ENCODE results near the gene CEP295NL. TPM values are rescaled to one million over a fixed set of nuclear protein-coding genes. Genes with fewer than 3 reads are reported as not detected.

CEP295NL gene
- total RNA-seq, 3 donors from 2014 or later (not counting 1 experiment from before 2014, with no cell fraction given): 0.52 to 2.7 (median 2.1) TPM

DNA sequence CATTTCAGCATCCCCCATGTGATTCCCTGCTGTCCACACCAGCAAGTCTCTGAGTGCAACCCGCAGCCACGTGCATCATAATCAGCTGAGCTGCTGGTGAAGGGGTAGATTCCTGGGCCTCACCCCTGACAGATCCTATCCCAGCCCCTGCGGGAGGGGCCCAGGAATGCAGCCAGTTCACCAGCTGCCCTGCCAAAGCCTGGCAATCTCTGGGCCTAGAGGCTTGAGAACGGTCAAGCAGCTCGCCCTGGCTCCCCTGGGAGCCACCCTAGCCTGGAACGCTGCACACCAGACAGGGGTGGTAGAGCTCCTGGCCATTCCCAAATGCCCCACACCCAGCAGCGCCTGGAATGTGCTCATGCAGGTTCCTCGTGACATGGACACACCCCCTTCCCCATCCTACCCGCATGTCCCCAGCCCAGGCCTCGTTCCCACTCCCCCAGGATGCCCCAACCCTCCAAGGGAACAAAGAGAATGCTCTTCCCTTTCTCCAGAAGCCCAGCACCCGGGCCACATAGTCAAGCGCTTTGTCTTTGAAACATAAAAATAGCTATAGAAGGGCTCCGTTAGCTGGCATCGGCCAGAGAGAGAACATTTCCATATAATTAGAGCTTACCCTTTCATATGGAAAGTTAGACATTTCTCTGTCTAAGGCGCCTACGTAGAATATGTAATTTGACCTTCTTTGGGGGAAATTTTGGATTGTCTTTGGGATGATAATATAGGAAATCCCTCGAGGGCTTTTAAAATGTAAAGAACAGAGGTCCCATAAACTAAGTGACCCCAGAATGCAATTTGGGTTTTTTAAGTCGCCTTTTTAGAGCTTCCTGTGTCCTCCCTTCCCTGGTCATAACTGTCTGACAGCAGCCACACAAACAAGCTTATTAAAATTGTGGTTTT, 3.4 kb downstream of the CEP295NL start:
- Histone ChIP-seq H3K27me3 (ENCODE audit: control insufficient read depth, insufficient read depth, low read length) (no peaks in the 10 kb centered on the region), H3K36me3 (ENCODE audit: control insufficient read depth, insufficient read depth, low read length) (no peaks in the 10 kb centered on the region), H3K4me1 (ENCODE audit: control insufficient read depth, insufficient read depth, low read length) (no peaks in the 10 kb centered on the region), H3K27ac (ENCODE audit: low read length) (no peak overlapping the region), H3K9me3 (ENCODE audit: control insufficient read depth, insufficient read depth, low read length) (no peaks in the 10 kb centered on the region), H3K4me3 (ENCODE audit: low read length) (no peak overlapping the region)
- TF ChIP-seq, protein P1, sequence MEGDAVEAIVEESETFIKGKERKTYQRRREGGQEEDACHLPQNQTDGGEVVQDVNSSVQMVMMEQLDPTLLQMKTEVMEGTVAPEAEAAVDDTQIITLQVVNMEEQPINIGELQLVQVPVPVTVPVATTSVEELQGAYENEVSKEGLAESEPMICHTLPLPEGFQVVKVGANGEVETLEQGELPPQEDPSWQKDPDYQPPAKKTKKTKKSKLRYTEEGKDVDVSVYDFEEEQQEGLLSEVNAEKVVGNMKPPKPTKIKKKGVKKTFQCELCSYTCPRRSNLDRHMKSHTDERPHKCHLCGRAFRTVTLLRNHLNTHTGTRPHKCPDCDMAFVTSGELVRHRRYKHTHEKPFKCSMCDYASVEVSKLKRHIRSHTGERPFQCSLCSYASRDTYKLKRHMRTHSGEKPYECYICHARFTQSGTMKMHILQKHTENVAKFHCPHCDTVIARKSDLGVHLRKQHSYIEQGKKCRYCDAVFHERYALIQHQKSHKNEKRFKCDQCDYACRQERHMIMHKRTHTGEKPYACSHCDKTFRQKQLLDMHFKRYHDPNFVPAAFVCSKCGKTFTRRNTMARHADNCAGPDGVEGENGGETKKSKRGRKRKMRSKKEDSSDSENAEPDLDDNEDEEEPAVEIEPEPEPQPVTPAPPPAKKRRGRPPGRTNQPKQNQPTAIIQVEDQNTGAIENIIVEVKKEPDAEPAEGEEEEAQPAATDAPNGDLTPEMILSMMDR (IDR thresholded peaks at IDR 0.05): no peak
- Mint-ChIP-seq H3K27ac (no peak overlapping the region), H3K4me3 (no peak overlapping the region), H3K9me3 (no peaks in the 10 kb centered on the region), H3K36me3 (no peaks in the 10 kb centered on the region), H3K27me3 (ENCODE audit: low read depth in 2 of 2) (no peaks in the 10 kb centered on the region), H3K4me1 (no peaks in the 10 kb centered on the region)
- intact Hi-C loops (cut with micrococcal nuclease): no loop called here
- DNase-seq (no peak), ATAC-seq (no peak)
- 77% methylated on average over 18 of the region's 18 CpGs for WGBS (ENCODE audit: insufficient coverage)

DNA sequence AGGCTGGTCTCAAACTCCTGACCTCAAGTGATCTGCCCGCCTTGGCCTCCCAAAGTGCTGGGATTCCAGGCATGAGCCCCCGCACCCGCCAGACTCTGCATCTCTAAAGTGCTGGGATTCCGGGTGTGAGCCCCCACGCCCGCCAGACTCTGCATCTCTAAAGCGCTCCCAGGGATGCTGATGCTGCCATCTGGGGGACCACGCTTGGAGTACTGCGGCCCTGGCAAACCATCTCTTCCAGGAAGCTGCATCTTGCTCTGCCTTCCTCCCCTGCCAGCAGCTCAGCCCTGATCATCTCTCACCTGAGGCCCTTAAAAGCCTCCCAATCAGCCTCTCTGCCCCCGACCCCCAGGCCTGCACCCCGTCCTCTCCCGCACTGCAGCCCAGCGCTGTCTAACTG, 4.1 kb downstream of the CEP295NL start:
- TF ChIP-seq, protein P1 (IDR thresholded peaks at IDR 0.05): no peak
- no peak overlapping the region for H3K4me3 ChIP-seq (ENCODE audit: low read length)
- no peaks in the 10 kb centered on the region for H3K27me3 ChIP-seq (ENCODE audit: control insufficient read depth, insufficient read depth, low read length)
- WGBS (ENCODE audit: insufficient coverage): 89% methylated on average over 13 of the region's 13 CpGs
- Mint-ChIP-seq H3K4me3 (no peak overlapping the region), H3K9me3 (no peaks in the 10 kb centered on the region), H3K36me3 (no peaks in the 10 kb centered on the region), H3K27ac (no peak overlapping the region), H3K4me1 (no peaks in the 10 kb centered on the region), H3K27me3 (ENCODE audit: low read depth in 2 of 2) (no peaks in the 10 kb centered on the region)
- DNase-seq: no peak
- intact Hi-C loops (cut with micrococcal nuclease): no loop called here
- no peaks in the 10 kb centered on the region for H3K36me3 ChIP-seq (ENCODE audit: control insufficient read depth, insufficient read depth, low read length)
- H3K9me3 ChIP-seq (ENCODE audit: control insufficient read depth, insufficient read depth, low read length): no peaks in the 10 kb centered on the region
- no peaks in the 10 kb centered on the region for H3K4me1 ChIP-seq (ENCODE audit: control insufficient read depth, insufficient read depth, low read length)
- H3K27ac ChIP-seq (ENCODE audit: low read length): no peak overlapping the region
- no peak for ATAC-seq

DNA sequence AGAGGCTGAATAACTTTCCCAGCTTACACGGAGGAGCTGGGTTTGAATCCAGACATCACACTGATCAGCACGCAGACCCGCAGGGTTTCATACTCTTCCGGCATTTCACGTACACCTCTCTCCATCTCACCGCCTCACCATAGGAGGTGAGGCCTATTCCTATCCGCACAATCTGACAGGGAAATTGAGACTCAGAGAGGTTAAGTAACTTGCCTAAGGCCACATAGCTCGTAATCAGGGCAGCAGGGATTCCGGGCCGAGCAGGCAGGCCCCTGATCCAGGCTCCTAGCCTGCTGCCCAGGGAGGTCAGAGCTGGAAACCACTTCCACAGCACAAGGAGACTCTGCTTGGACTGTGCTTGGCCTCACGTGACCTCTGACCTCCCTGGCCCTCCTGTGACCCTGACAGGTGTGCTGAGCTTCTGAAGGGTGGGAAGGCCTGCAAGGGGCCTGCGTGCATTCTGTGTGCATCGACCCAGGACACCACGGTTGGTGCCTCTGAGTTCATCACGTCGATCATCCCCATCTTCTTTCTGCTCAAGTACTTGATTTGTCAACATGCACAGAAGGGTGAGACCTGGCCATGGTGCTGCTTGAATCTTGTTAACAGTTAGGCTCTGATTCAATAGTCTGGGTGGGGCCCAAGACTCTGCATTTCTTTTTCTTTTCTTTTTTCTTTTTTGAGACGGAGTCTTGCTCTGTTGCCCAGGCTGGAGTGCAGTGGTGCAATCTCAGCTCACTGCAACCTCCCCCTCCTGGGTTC, 4.7 kb downstream of the CEP295NL start:
- Mint-ChIP-seq H3K4me1 (no peaks in the 10 kb centered on the region), H3K27ac (no peak overlapping the region), H3K27me3 (ENCODE audit: low read depth in 2 of 2) (no peaks in the 10 kb centered on the region), H3K4me3 (no peak overlapping the region), H3K9me3 (no peaks in the 10 kb centered on the region), H3K36me3 (no peaks in the 10 kb centered on the region)
- ATAC-seq: no peak
- DNase-seq: no peak
- intact Hi-C loops (cut with micrococcal nuclease): no loop called here
- Histone ChIP-seq H3K9me3 (ENCODE audit: control insufficient read depth, insufficient read depth, low read length) (no peaks in the 10 kb centered on the region), H3K4me1 (ENCODE audit: control insufficient read depth, insufficient read depth, low read length) (no peaks in the 10 kb centered on the region), H3K36me3 (ENCODE audit: control insufficient read depth, insufficient read depth, low read length) (no peaks in the 10 kb centered on the region), H3K27ac (ENCODE audit: low read length) (no peak overlapping the region), H3K27me3 (ENCODE audit: control insufficient read depth, insufficient read depth, low read length) (no peaks in the 10 kb centered on the region), H3K4me3 (ENCODE audit: low read length) (no peak overlapping the region)
- TF ChIP-seq, protein P1 (IDR thresholded peaks at IDR 0.05): no peak
- WGBS (ENCODE audit: insufficient coverage): 87% methylated on average over 17 of the region's 17 CpGs
